K562 (cell line): ENCODE measurements around the gene ARHGEF40. TPM values are rescaled to one million over a fixed set of nuclear protein-coding genes. Genes with fewer than 3 reads are reported as not detected.

Experiments
- ATAC-seq: fragments of 200-7000 bp; cut with Tn5 transposase; 3 replicates; pipeline ENCODE4 v1.9.1; 2020; ENCODE audit warnings: moderate library complexity
- BruUV-seq: library from RNA; stranded (reverse); fragments of 400-500 nt; replicated peaks from 2 replicates; lab custom pipeline; 2021; lab: Mats Ljungman, UMichigan
- CTCF ChIA-PET: fragments of 300-600 bp; formaldehyde crosslinking; extraction: SDS; loops from one replicate; lab custom pipeline; 2021; ENCODE audit warnings: low intra/inter-chr PET ratio; lab: Yijun Ruan, JAX
- POLR2A ChIA-PET: fragments of 300-600, 350-650 bp; sonication (Branson Sonifier 250); formaldehyde crosslinking; extraction: SDS; loops from one replicate; lab custom pipeline; 2021; ENCODE audit warnings: antibody characterized with exemption, inconsistent platforms; lab: Yijun Ruan, JAX
- DNase-seq, 4 experiments: peaks; one replicate each; pipeline versions ENCODE4 v3.0.0 to v3.0.0-alpha.2; 2011 to 2018; ENCODE audit warnings: low spot score in 3 of 4, mixed read lengths in 3 of 4; ENCODE audit errors: extremely low read depth in 1 of 4
- FAIRE-seq: peaks from 2 replicates; lab custom pipeline; 2011; peaks lifted over from hg19 to GRCh38; lab: Jason Lieb, UNC
- H2AFZ ChIP-seq: 2 replicates; pipeline ENCODE4 v1.6.0; 2011; ENCODE audit warnings: low read depth, low read length, control low read depth, inconsistent platforms
- H3K27ac ChIP-seq: fragments of 200-600 bp; 3 replicates; pipeline ENCODE4 v1.8.0; 2011; ENCODE audit warnings: low read depth, mild to moderate bottlenecking, control low read depth, inconsistent platforms, low read length, moderate library complexity, mixed read lengths; ENCODE audit errors: extremely low read depth
- H3K27me3 ChIP-seq, 2 experiments: fragments of 300-600 bp in 1 of 2; 2 replicates in 1 of 2; 3 replicates in 1 of 2; pipeline versions ENCODE4 v1.6.0 to v1.8.0; 2011; ENCODE audit warnings: inconsistent platforms in 2 of 2, low read length in 2 of 2, mild to moderate bottlenecking in 1 of 2, mixed read lengths in 1 of 2, moderate library complexity in 1 of 2; ENCODE audit not compliant: control insufficient read depth in 2 of 2, insufficient read depth in 2 of 2
- H3K36me3 ChIP-seq: fragments of 300-600 bp; 3 replicates; pipeline ENCODE4 v1.8.0; 2011; ENCODE audit warnings: mild to moderate bottlenecking, low read length, inconsistent platforms; ENCODE audit not compliant: control insufficient read depth, insufficient read depth
- H3K4me1 ChIP-seq, 2 experiments: fragments of 200-600 bp in 1 of 2; replicated peaks in 1 of 2; 2 replicates in 1 of 2; 3 replicates in 1 of 2; pipeline versions ENCODE4 v1.5.1 to v1.8.0; 2011; ENCODE audit warnings: inconsistent platforms in 2 of 2, low read length in 2 of 2, mild to moderate bottlenecking in 1 of 2, mixed read lengths in 1 of 2, moderate library complexity in 1 of 2; ENCODE audit not compliant: control insufficient read depth in 2 of 2, insufficient read depth in 2 of 2
- H3K4me2 ChIP-seq: 2 replicates; pipeline ENCODE4 v1.6.1; 2011; ENCODE audit warnings: low read length, control low read depth, inconsistent platforms, mixed read lengths; ENCODE audit not compliant: insufficient read depth
- H3K4me3 ChIP-seq: fragments of 200-600 bp; sonication (generic), shearing (Covaris generic); 2 replicates; pipeline ENCODE4 v1.5.1; 2016; ENCODE audit warnings: control low read depth, inconsistent platforms
- H3K79me2 ChIP-seq: fragments of 200-600 bp; 3 replicates; pipeline ENCODE4 v1.8.0; 2011; ENCODE audit warnings: low read length, inconsistent platforms; ENCODE audit not compliant: control insufficient read depth, insufficient read depth
- H3K9ac ChIP-seq, 2 experiments: 2 replicates each; pipeline versions ENCODE4 v1.6.0 to v1.6.1; 2011; ENCODE audit warnings: low read depth in 2 of 2, low read length in 2 of 2, control low read depth in 1 of 2, inconsistent platforms in 1 of 2, mild to moderate bottlenecking in 1 of 2, mixed read lengths in 1 of 2; ENCODE audit not compliant: insufficient read depth in 1 of 2
- H3K9me1 ChIP-seq: one replicate; pipeline ENCODE4 v1.6.0; 2011; ENCODE audit warnings: inconsistent platforms, mild to moderate bottlenecking, low read length, moderate library complexity; ENCODE audit not compliant: control insufficient read depth, insufficient read depth
- H3K9me3 ChIP-seq: replicated peaks from 2 replicates; pipeline ENCODE4 v1.5.1; 2011; ENCODE audit warnings: low read depth, low read length, inconsistent platforms; ENCODE audit not compliant: control insufficient read depth, insufficient read depth
- H4K20me1 ChIP-seq: replicated peaks from 2 replicates; pipeline ENCODE4 v1.6.1; 2011; ENCODE audit warnings: low read length, inconsistent platforms, mixed read lengths; ENCODE audit not compliant: control insufficient read depth, insufficient read depth
- DNMT1 ChIP-seq: fragments of 450-650 bp; IDR thresholded peaks from 2 replicates; pipeline ENCODE4 v1.6.1; 2016; ENCODE audit warnings: antibody characterized with exemption, mild to moderate bottlenecking
- KDM5B ChIP-seq: fragments of 200-600 bp; sonication (generic); IDR thresholded peaks from 2 replicates; pipeline ENCODE4 v1.6.1; 2012; ENCODE audit warnings: low read depth, mild to moderate bottlenecking, moderate library complexity, low read length, control low read depth, inconsistent platforms; ENCODE audit not compliant: insufficient replicate concordance
- RBM25 ChIP-seq: fragments of 200-400 bp; formaldehyde crosslinking; IDR thresholded peaks from 2 replicates; pipeline ENCODE4 v1.6.1; 2018; ENCODE audit warnings: low read length, low read depth, moderate library complexity; ENCODE audit not compliant: severe bottlenecking
- SRSF3 ChIP-seq: fragments of 200-400 bp; formaldehyde crosslinking; IDR thresholded peaks from 2 replicates; pipeline ENCODE4 v1.6.1; 2016; ENCODE audit warnings: mild to moderate bottlenecking, low read length, moderate library complexity; ENCODE audit not compliant: insufficient read depth
- ZBTB26 ChIP-seq: fragments of 450-650 bp; formaldehyde crosslinking; IDR thresholded peaks from 2 replicates; pipeline ENCODE4 v1.4.0; 2022; ENCODE audit warnings: missing genetic modification characterization
- WGBS: fragments of 100-300 bp; shearing (Covaris generic); methylation state at CpG from one replicate; pipeline ENCODE4 v1.1.6; 2016; ENCODE audit warnings: low coverage, mixed read lengths; ENCODE audit not compliant: insufficient coverage; ENCODE audit errors: missing lambda C conversion rate; 5-methylcytosine and 5-hydroxymethylcytosine counted together
- in situ Hi-C: fragments of 300-500 bp; cut with MboI; formaldehyde crosslinking; loops from 4 replicates; pipeline ENCODE4 v1.15.0; 2018; ENCODE audit warnings: inconsistent platforms, mixed read lengths
- intact Hi-C: fragments of 100-400 bp; cut with micrococcal nuclease; formaldehyde crosslinking; loops from 2 replicates; pipeline ENCODE4 v1.14.2; 2022
- polyA plus RNA-seq, 8 experiments: library from polyadenylated mRNA; depleted of rRNA in 4 of 8; stranded (reverse) in 5 of 8; unstranded in 3 of 8; fragments of >200 nt; fragmentation: Nextera tagmentation in 2 of 8; fragmentation: Illumina TruSeq in 1 of 8; extraction: Ambion mirVana in 2 of 8; extraction: Trizol in 1 of 8; gene quantifications; 2 replicates each; pipeline versions ENCODE4 v1.2.1 to v1.2.3, GENCODE V29; 2011 to 2014; ENCODE audit warnings: inconsistent platforms in 1 of 8, missing spikeins in 1 of 8
- total RNA-seq, 7 experiments: library from RNA; depleted of rRNA in 6 of 7; stranded (reverse); fragments of >200 nt in 6 of 7; fragmentation: Illumina TruSeq in 2 of 7; extraction: Trizol in 2 of 7; gene quantifications; 2 replicates each; pipeline versions ENCODE4 v1.2.1 to v1.2.3, GENCODE V29; 2011 to 2021; ENCODE audit warnings: low replicate concordance in 1 of 7
- TF ChIP-seq, protein P1 (sequence below): fragments of 200-400 bp; formaldehyde crosslinking; IDR thresholded peaks from 2 replicates; pipeline ENCODE4 v1.6.1; 2017; ENCODE audit warnings: mild to moderate bottlenecking, low read depth, low read length, moderate library complexity

ARHGEF40 gene
- total and polyA plus RNA-seq, 9 of the 15 experiments (the other 6 are each of a cell fraction or from before 2014, with no cell fraction given) = 0.42 to 6.3 (median 3.8) TPM

- no peaks in the 10 kb centered on the region for H3K9me3 ChIP-seq
- BruUV-seq = no TSS peak
- H3K27me3 ChIP-seq = no peaks in the 10 kb centered on the region
- H3K27ac ChIP-seq = no peak overlapping the region
- no peaks in the 10 kb centered on the region for H3K9me1 ChIP-seq
- intact Hi-C loops (no loop called here), in situ Hi-C loops (no loop called here)
- POLR2A ChIA-PET = interaction anchor here (0.6 kb wide), 1 partner anchor 44 kb away, joined by 3 read pairs; no protein-coding TSS in a partner anchor
- no peak overlapping the region for H3K4me3 ChIP-seq
- no peak overlapping the region for H3K9ac ChIP-seq
- H4K20me1 ChIP-seq = no peaks in the 10 kb centered on the region
- no peak overlapping the region for H3K4me2 ChIP-seq
- H3K79me2 ChIP-seq = no peaks in the 10 kb centered on the region
- FAIRE-seq (no peak), DNase-seq (no peak), ATAC-seq (no peak)
- TF ChIP-seq SRSF3 (no peak), RBM25 (no peak), KDM5B (no peak), ZBTB26 (CRISPR knock-in tag) (no peak), DNMT1 (no peak)
- TF ChIP-seq, protein P1, sequence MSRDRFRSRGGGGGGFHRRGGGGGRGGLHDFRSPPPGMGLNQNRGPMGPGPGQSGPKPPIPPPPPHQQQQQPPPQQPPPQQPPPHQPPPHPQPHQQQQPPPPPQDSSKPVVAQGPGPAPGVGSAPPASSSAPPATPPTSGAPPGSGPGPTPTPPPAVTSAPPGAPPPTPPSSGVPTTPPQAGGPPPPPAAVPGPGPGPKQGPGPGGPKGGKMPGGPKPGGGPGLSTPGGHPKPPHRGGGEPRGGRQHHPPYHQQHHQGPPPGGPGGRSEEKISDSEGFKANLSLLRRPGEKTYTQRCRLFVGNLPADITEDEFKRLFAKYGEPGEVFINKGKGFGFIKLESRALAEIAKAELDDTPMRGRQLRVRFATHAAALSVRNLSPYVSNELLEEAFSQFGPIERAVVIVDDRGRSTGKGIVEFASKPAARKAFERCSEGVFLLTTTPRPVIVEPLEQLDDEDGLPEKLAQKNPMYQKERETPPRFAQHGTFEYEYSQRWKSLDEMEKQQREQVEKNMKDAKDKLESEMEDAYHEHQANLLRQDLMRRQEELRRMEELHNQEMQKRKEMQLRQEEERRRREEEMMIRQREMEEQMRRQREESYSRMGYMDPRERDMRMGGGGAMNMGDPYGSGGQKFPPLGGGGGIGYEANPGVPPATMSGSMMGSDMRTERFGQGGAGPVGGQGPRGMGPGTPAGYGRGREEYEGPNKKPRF = no peak
- no peak overlapping the region for H2AFZ ChIP-seq
- 82% methylated on average over 3 of the region's 3 CpGs for WGBS
- H3K4me1 ChIP-seq = no peaks in the 10 kb centered on the region; a peak in 1 of 5 replicates
- no peaks in the 10 kb centered on the region for H3K36me3 ChIP-seq
- CTCF ChIA-PET = no interaction called here
Observed at GRCh38 chr14:21063479-21063878, 6.6 kb upstream of the ARHGEF40 start.
